HEK293T (cell line): ENCODE results near the gene FAM200A.

ENCODE experiments used
- ARNT ChIP-seq: fragments of 450-650 bp; IDR thresholded peaks from 2 replicates; pipeline ENCODE4 v1.6.1; 2017; ENCODE audit warnings: mild to moderate bottlenecking
- BHLHE40 ChIP-seq: fragments of 450-650 bp; IDR thresholded peaks from 2 replicates; pipeline ENCODE4 v1.6.1; 2016; ENCODE audit warnings: mild to moderate bottlenecking, moderate library complexity, borderline replicate concordance
- ELF4 ChIP-seq: fragments of 450-650 bp; IDR thresholded peaks from 2 replicates; pipeline ENCODE4 v1.6.1; 2017; ENCODE audit warnings: antibody characterized with exemption
- FOXA1 ChIP-seq: fragments of 450-650 bp; IDR thresholded peaks from 2 replicates; pipeline ENCODE4 v1.6.1; 2016; ENCODE audit warnings: mild to moderate bottlenecking
- FOXK2 ChIP-seq: fragments of 450-650 bp; IDR thresholded peaks from 2 replicates; pipeline ENCODE4 v1.6.1; 2016; ENCODE audit warnings: mild to moderate bottlenecking
- FOXM1 ChIP-seq: fragments of 450-650 bp; IDR thresholded peaks from 2 replicates; pipeline ENCODE4 v1.6.1; 2017; ENCODE audit warnings: mild to moderate bottlenecking, borderline replicate concordance
- HDGF ChIP-seq: fragments of 450-650 bp; IDR thresholded peaks from 2 replicates; pipeline ENCODE4 v1.6.1; 2017; ENCODE audit warnings: antibody characterized with exemption, borderline replicate concordance
- LEF1 ChIP-seq: fragments of 450-650 bp; IDR thresholded peaks from 2 replicates; pipeline ENCODE4 v1.6.1; 2017; ENCODE audit warnings: mild to moderate bottlenecking, borderline replicate concordance
- PKNOX1 ChIP-seq: fragments of 450-650 bp; IDR thresholded peaks from 2 replicates; pipeline ENCODE4 v1.6.1; 2016
- SP1 ChIP-seq: fragments of 450-650 bp; IDR thresholded peaks from 2 replicates; pipeline ENCODE4 v1.6.1; 2017
- SUZ12 ChIP-seq: fragments of 450-650 bp; IDR thresholded peaks from 2 replicates; pipeline ENCODE4 v1.6.1; 2016; ENCODE audit warnings: mild to moderate bottlenecking
- TARDBP ChIP-seq: fragments of 450-650 bp; IDR thresholded peaks from 2 replicates; pipeline ENCODE4 v1.6.1; 2016
- ZNF384 ChIP-seq: fragments of 450-650 bp; IDR thresholded peaks from 2 replicates; pipeline ENCODE4 v1.6.1; 2016

DNA sequence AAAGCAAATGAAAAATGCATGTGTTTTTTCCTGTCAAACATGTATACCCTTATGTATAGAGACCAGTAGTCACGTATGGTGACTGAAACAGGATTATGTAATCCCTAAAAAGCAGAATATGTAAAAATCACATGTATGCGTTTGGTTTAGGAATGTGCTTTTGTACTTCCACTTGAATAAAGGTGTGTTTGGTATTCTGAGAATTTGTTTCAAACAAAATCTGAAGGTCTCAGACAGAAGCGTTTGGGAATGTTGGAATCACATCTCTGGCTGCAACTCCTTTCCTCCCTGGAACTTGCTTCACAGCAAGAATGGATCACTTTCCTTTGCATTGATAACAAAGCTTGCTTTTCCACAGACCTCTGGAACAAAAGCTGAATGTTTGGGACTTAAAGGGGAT, 24.3 kb upstream of the FAM200A start:
- TF ChIP-seq ZNF384 (no peak), ELF4 (no peak), PKNOX1 (no peak), BHLHE40 (no peak), FOXM1 (no peak), TARDBP (no peak), SUZ12 (no peak), SP1 (no peak), HDGF (no peak), FOXA1 (no peak), ARNT (no peak), LEF1 (no peak), FOXK2 (no peak)
